ENCODE results near the gene PYGM.
A peak's percentile ranks its signal among the peaks of the same experiment; 100 is the strongest.

DNA sequence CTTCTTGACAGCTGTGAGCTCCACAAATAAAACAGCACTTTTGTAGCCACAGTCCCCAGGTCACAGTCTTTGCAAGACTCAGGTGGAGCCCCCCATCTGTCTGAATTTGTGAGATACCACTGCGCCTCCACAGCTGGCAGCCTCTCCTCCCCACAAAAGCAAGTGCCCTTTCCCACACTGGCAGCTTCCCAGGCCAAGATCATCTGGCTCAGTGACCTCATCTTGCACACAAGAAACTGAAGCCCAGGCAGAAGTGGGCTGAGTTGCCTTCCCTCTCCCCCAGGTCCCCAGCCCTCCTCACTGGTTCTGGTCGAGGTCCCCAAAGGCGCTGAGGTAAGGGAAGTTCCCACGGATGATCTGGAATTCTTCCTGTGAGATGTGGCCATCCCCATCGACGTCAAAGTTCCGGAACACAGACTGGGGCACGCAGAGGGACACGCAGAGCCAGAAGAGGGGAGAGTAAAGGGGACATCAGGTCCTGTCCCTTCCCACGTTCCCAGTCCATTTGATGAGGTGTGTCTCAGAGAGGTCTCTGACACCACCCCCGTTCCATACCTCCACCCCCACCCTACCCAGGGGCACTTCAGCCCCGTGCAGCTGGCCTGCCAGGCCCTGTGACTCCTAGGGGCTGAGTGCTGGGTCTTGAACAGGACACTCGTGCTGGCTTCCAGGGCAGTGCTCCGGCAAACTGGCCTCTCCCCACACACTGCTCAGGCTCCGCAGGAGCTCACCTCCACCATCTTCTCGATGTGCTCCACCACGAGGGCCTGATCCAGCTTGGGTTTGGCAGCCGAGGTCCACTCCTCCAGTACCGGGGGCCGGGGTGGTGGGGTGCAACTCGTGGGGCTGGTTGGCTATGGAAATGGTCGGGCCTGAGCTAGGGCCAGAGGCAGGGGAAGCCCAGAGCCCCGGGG is 24.7 kb downstream of the PYGM start:
- TF ChIP-seq, protein P1, sequence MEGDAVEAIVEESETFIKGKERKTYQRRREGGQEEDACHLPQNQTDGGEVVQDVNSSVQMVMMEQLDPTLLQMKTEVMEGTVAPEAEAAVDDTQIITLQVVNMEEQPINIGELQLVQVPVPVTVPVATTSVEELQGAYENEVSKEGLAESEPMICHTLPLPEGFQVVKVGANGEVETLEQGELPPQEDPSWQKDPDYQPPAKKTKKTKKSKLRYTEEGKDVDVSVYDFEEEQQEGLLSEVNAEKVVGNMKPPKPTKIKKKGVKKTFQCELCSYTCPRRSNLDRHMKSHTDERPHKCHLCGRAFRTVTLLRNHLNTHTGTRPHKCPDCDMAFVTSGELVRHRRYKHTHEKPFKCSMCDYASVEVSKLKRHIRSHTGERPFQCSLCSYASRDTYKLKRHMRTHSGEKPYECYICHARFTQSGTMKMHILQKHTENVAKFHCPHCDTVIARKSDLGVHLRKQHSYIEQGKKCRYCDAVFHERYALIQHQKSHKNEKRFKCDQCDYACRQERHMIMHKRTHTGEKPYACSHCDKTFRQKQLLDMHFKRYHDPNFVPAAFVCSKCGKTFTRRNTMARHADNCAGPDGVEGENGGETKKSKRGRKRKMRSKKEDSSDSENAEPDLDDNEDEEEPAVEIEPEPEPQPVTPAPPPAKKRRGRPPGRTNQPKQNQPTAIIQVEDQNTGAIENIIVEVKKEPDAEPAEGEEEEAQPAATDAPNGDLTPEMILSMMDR (IDR thresholded peaks at IDR 0.05 in 8 of 11, conservative IDR thresholded peaks at IDR 0.05 in 3 of 11), result no peak
- no peak for TF ChIP-seq POLR2A (IDR thresholded peaks at IDR 0.05)
- peak in 1 of 3 donors; percentile 13 for TF ChIP-seq POLR2AphosphoS5 (IDR thresholded peaks at IDR 0.05)
